ENCODE measurements around the gene RPL41. TPM values are rescaled to one million over a fixed set of nuclear protein-coding genes. Genes with fewer than 3 reads are reported as not detected.

RPL41 gene
- total RNA-seq, 1 experiment from 2014 or later = 2,379 TPM

DNA sequence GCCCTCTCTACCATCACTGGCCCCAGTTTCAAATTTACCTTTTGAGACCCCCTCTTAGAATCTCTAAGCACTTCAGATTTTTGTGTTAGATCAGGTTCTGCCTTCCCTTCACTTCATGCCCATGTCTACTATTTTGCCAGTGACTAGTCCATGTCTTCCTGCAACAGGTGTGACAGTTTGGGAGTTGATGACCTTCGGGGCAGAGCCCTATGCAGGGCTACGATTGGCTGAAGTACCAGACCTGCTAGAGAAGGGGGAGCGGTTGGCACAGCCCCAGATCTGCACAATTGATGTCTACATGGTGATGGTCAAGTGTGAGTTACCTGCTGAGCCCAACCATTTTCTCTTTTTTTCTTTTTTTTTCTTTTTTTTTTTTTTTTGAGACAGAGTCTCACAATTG, 17.8 kb upstream of the RPL41 start:
- H3K4me3 Mint-ChIP-seq (ENCODE audit: low read depth, unreplicated experiment) = no peak overlapping the region
- peaks cover 84% of the 10 kb centered on the region for H3K36me3 Mint-ChIP-seq (ENCODE audit: insufficient read depth, unreplicated experiment)
- H3K9me3 Mint-ChIP-seq (ENCODE audit: low read depth, unreplicated experiment) = no peaks in the 10 kb centered on the region
- no peak for DNase-seq
- H3K27me3 Mint-ChIP-seq (ENCODE audit: unreplicated experiment) = no peaks in the 10 kb centered on the region
- intact Hi-C loops (cut with micrococcal nuclease; ENCODE audit: unreplicated experiment) = no loop called here
- H3K27ac Mint-ChIP-seq (ENCODE audit: unreplicated experiment) = no peak overlapping the region
- CTCF ChIA-PET = interaction anchor here (0.7 kb wide), 2 partner anchors 12 to 31 kb away, joined by 5 read pairs; no protein-coding TSS in a partner anchor
- BruUV-seq (replicated peaks) = no TSS peak
- no peaks in the 10 kb centered on the region for H3K4me1 Mint-ChIP-seq (ENCODE audit: low read depth, unreplicated experiment)
- TF ChIP-seq, protein P1, sequence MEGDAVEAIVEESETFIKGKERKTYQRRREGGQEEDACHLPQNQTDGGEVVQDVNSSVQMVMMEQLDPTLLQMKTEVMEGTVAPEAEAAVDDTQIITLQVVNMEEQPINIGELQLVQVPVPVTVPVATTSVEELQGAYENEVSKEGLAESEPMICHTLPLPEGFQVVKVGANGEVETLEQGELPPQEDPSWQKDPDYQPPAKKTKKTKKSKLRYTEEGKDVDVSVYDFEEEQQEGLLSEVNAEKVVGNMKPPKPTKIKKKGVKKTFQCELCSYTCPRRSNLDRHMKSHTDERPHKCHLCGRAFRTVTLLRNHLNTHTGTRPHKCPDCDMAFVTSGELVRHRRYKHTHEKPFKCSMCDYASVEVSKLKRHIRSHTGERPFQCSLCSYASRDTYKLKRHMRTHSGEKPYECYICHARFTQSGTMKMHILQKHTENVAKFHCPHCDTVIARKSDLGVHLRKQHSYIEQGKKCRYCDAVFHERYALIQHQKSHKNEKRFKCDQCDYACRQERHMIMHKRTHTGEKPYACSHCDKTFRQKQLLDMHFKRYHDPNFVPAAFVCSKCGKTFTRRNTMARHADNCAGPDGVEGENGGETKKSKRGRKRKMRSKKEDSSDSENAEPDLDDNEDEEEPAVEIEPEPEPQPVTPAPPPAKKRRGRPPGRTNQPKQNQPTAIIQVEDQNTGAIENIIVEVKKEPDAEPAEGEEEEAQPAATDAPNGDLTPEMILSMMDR (IDR thresholded peaks at IDR 0.05; ENCODE audit: unreplicated experiment) = no peak

DNA sequence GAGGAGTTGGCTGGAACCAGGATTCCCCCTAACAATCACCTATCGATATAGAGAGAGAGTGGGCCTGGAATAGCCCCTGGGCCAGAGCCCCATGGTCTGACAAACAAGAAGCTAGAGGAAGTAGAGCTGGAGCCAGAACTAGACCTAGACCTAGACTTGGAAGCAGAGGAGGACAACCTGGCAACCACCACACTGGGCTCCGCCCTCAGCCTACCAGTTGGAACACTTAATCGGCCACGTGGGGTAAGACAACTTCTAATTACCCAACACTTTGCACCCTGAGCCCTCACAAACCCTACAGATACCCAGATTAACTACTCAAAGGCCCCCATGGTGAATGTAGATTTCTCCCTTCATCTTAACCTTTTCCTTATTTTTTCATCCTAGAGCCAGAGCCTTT, 16.6 kb upstream of the RPL41 start:
- TF ChIP-seq, protein P1 (IDR thresholded peaks at IDR 0.05; ENCODE audit: unreplicated experiment) = no peak
- intact Hi-C loops (cut with micrococcal nuclease; ENCODE audit: unreplicated experiment) = loop anchor here (5.0 kb wide), 1 partner anchor 362 kb away; no protein-coding TSS in a partner anchor
- no peak for DNase-seq
- CTCF ChIA-PET = interaction anchor here (0.6 to 0.7 kb wide), 2 partner anchors 188 to 852 kb away, joined by 3 to 6 read pairs; no protein-coding TSS in a partner anchor
- no TSS peak for BruUV-seq (replicated peaks)
- no peak overlapping the region for H3K27ac Mint-ChIP-seq (ENCODE audit: unreplicated experiment)
- no peak overlapping the region for H3K4me3 Mint-ChIP-seq (ENCODE audit: low read depth, unreplicated experiment)
- H3K27me3 Mint-ChIP-seq (ENCODE audit: unreplicated experiment) = no peaks in the 10 kb centered on the region
- H3K9me3 Mint-ChIP-seq (ENCODE audit: low read depth, unreplicated experiment) = no peaks in the 10 kb centered on the region
- H3K36me3 Mint-ChIP-seq (ENCODE audit: insufficient read depth, unreplicated experiment) = peaks cover 84% of the 10 kb centered on the region
- H3K4me1 Mint-ChIP-seq (ENCODE audit: low read depth, unreplicated experiment) = no peaks in the 10 kb centered on the region

DNA sequence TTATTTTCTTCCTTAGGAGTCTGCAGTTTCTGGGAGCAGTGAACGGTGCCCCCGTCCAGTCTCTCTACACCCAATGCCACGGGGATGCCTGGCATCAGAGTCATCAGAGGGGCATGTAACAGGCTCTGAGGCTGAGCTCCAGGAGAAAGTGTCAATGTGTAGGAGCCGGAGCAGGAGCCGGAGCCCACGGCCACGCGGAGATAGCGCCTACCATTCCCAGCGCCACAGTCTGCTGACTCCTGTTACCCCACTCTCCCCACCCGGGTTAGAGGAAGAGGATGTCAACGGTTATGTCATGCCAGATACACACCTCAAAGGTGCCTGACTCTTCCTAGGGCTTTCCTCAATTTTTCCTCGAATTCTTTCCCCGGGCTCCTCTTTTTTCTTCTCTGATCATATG, 15.4 kb upstream of the RPL41 start:
- CTCF ChIA-PET = no interaction called here
- no TSS peak for BruUV-seq (replicated peaks)
- peaks cover 7% of the 10 kb centered on the region for H3K4me1 Mint-ChIP-seq (ENCODE audit: low read depth, unreplicated experiment)
- DNase-seq = no peak
- intact Hi-C loops (cut with micrococcal nuclease; ENCODE audit: unreplicated experiment) = loop anchor here (5.0 kb wide), 1 partner anchor 364 kb away; no protein-coding TSS in a partner anchor
- peak overlapping the region; percentile 27 for H3K27ac Mint-ChIP-seq (ENCODE audit: unreplicated experiment)
- TF ChIP-seq, protein P1 (IDR thresholded peaks at IDR 0.05; ENCODE audit: unreplicated experiment) = no peak
- H3K9me3 Mint-ChIP-seq (ENCODE audit: low read depth, unreplicated experiment) = no peaks in the 10 kb centered on the region
- peak overlapping the region; percentile 15 for H3K4me3 Mint-ChIP-seq (ENCODE audit: low read depth, unreplicated experiment)
- H3K36me3 Mint-ChIP-seq (ENCODE audit: insufficient read depth, unreplicated experiment) = peaks cover 85% of the 10 kb centered on the region
- H3K27me3 Mint-ChIP-seq (ENCODE audit: unreplicated experiment) = no peaks in the 10 kb centered on the region

DNA sequence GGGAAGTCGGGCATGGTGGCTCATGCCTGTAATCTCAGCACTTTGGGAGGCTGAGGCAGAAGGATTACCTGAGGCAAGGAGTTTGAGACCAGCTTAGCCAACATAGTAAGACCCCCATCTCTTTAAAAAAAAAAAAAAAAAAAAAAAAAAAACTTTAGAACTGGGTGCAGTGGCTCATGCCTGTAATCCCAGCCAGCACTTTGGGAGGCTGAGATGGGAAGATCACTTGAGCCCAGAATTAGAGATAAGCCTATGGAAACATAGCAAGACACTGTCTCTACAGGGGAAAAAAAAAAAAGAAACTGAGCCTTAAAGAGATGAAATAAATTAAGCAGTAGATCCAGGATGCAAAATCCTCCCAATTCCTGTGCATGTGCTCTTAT, 13.8 kb upstream of the RPL41 start:
- DNase-seq = no peak
- H3K27ac Mint-ChIP-seq (ENCODE audit: unreplicated experiment) = no peak overlapping the region
- no peaks in the 10 kb centered on the region for H3K9me3 Mint-ChIP-seq (ENCODE audit: low read depth, unreplicated experiment)
- peaks cover 21% of the 10 kb centered on the region for H3K4me1 Mint-ChIP-seq (ENCODE audit: low read depth, unreplicated experiment)
- no peak overlapping the region for H3K4me3 Mint-ChIP-seq (ENCODE audit: low read depth, unreplicated experiment)
- intact Hi-C loops (cut with micrococcal nuclease; ENCODE audit: unreplicated experiment) = loop anchor here (5.0 kb wide), 1 partner anchor 365 kb away; no protein-coding TSS in a partner anchor
- BruUV-seq (replicated peaks) = no TSS peak
- H3K27me3 Mint-ChIP-seq (ENCODE audit: unreplicated experiment) = no peaks in the 10 kb centered on the region
- CTCF ChIA-PET = interaction anchor here (1.6 kb wide), 1 partner anchor 15 kb away, joined by 7 read pairs; the partner anchor contains the start of gene ZC3H10
- peaks cover 93% of the 10 kb centered on the region for H3K36me3 Mint-ChIP-seq (ENCODE audit: insufficient read depth, unreplicated experiment)
- TF ChIP-seq, protein P1 (IDR thresholded peaks at IDR 0.05; ENCODE audit: unreplicated experiment) = no peak
